Measurements from ENCODE around the gene LHX8.
"Not testable (repeated sequence)": the region's sequence is repeated elsewhere in the genome, so short reads cannot be mapped to it uniquely, and the experiment has no call there.

Gene LHX8

DNA sequence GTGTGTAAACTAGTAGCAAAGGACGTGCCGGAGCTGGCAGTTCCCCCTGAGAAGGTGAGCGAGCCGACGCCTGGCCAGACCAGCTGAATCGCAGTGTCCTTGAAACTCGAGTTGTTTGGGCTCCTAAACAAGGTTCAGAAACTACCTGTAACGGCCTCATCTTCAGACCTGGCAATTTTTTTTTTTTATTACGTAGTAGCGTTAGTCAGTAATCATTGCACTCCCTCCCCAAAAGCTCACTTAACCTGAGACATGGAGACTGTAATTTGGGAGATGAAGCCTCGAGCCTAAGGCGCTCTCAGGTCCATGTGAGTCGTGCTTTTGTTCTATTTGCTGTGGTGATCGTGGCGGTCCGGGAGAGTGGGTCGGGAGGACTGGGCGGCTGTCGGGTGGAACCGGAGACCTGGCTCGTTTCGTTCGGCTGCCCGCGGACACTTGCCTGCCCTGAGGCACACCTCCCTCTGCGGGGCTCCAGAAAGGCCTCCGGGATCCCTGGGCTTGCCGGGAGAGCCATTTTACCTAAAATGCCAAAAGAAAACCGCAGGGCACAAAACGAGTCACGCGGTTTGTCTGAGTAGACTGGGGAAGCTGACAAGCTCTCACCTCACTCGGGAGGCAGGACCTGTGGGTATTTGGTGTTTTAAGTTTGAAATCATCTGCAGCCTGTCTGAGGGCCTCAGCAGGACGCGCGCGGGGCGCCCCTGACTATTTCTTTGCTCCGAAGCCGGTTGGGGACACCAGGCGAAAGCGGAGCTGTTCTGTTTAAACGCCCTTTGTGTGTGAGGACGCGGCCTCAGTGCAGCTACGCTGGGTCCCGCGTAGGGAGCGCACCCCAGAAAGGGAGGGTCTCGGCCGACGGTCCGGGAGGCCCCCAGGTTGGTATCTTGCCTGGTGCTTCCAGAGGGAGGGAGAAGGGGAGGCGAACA is 722 bp downstream of the LHX8 start:
- no peak for DNase-seq

DNA sequence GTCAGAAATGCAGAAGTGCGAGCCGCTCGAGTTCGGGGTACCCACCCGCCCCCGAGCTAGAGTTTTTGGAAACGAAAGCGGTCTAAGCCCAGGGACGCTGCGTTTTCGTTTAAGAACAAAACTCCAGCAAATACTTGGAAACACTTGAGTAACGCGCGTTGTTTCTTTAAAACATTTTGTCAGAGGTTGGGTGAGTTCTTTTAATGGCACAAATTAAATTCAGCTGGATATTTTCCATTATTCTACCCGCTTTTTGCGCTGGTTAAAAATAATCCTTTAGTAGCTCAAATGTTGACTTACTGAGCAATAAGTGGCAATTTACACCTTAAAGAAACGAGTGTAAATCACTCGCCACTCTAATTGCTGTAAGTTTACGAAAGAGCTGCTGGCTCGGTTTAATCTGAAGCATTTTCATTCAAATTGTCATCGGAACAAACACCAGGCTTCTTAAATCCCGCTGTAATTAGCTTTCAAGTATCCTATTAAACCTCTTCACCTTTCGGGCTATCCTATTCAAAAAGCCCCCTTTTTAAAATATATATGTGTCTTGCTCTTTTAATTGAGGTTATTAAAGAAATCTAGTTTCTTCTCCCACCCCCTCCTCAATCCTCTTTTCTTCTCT is 1.5 kb downstream of the LHX8 start:
- DNase-seq, result no peak

DNA sequence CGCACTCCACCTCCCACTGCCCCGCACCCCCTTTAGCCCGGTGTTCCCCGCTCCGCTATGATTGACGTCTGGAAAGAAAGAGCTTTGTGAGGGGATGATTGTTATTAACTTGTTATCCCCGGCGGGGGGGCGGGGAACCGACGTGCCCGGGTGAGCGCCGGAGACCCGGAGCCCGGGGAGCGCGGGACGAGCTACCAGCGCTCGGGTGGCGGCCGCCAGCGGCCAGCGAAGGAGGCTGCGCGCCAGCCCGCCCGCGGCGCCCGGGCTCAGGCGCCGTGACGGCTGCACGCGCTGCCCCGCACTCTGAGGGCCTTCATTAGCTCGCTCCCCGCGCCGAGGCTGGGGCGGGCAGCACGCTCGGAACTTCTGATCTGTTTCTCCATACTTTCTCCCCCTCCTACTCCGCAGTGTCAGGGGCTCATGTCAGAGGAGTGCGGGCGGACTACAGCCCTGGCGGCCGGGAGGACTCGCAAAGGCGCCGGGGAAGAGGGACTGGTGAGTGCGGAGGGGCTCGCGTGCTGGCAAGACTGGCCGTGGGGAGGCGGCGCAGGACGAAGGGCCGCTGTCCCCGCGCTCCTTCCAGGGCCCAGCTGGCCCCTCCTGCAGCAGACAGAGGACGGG is 2.1 kb downstream of the LHX8 start:
- DNase-seq, result no peak

DNA sequence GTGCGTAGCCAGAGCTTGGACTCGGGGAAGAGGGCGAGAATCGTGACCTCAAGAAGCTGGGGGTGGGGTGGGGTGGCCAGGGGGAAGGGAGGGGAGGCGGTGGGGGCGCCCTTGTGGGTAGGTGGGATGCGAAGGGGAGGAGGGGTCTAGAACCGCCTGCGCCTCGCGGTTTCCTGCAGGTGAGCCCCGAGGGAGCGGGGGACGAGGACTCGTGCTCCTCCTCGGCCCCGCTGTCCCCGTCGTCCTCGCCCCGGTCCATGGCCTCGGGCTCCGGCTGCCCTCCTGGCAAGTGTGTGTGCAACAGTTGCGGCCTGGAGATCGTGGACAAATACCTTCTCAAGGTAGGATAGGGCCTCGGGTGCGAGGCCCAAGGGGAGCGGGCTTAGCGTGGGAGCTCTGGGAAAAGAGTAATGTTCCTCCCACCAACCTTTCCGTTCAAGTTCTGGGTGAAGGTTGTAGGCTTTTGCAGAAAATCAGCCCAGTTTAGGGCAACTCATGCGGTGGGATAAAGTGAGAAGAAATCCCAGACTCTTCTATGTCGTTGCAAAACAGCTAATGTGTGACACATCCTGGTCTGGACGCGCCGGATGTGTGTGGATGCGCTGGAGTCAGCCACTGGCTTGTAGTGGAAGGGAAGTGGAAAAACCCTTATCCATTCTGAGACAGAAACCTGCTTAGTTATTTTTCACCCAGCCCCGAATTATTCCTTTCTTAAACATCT is 2.9 kb downstream of the LHX8 start:
- no peak for DNase-seq

DNA sequence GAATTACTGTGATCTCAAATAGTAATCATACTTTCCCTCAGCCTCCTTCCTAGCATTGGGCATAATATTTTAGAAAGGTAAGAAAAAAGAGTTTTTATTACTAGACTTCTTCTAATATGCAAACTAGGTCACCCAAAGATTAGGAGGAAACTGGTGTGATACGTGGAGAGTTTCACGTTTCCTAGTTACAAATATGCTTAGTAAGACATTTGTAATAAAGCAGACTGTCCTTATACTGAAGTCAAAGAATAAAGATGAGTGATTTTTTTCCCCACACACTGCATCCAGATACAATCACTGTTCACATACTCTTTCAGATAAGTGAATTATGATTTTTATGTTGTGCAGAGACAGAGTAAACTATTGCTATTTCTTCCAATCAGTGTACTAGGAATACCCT is 17.9 kb downstream of the LHX8 start:
- DNase-seq, result no peak

DNA sequence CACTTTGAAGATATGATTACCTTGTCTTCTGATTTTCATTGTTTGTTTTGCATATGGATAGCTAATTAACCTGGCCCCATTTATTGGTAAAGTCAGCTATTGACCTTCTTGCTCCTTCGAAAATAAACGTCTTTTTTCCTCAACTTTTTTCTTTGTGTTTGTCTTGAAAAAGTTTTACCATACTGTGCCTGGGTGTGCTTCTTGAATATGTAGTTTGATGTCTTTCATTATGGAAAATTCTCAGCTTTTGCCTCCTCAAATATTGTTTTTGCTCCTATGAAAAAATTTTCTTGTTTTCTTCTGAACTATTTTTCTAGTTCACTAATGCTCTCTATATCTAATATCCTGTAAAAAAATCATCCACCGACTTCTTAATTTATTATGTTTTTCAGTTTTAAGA is 25.0 kb downstream of the LHX8 start:
- DNase-seq, result no peak

DNA sequence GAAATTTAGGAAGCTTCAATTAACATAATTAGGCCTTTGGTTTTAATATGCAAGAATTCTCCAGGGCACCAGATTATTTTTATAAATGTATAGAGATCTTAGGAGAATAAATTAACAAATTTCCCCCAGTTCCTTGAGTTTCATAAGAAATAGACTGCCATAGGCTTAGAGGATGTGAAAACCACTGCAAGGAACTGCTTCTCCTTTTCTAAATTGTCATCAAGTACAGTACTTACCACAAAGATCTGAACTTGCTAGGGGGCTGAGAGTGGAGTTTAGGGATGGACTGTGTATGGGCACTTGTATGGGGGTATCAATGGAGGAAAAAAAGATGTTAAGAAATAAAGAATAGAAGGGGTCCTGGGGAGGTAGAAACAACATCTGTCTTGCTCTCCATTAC is 31.1 kb downstream of the LHX8 start:
- DNase-seq, result no peak

DNA sequence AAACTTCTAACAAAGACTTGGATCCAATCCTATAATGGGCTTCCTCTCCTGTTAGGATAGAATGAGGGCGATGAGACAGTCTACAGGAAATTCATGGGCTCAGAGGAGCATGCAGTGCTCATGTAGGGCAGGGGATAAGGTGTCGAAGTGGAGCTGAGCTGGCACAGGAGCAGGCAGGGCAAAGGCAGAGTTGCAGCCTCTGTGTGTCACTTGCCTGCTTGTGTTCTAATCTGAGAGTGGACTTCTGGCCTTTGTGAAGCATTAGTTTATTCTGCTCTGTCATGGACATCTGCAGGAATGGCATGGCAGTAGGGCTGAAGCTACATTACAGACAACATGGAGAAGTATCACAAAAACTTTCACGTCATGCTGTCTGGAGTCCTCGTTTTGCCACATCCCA is 32.6 kb downstream of the LHX8 start:
- DNase-seq, result no peak

DNA sequence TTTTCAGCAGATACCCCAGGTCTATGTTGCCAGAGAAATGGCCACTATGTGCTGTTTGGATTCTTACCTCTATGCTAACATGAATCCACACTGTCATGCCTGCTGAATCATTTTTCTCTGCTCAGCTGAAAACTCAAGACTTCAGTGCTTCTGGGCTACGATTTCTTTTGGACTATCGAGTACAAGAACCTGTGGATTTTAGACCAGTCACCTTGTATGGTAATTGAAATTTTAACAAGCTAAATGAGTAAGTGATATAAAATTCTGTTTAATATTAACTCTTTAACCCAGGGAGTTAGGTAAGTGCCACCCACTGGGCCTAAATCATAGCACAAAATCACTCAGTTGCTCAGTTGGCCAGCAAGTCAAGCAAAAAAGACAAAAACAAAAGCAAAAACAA is 35.8 kb downstream of the LHX8 start:
- DNase-seq, result no peak

DNA sequence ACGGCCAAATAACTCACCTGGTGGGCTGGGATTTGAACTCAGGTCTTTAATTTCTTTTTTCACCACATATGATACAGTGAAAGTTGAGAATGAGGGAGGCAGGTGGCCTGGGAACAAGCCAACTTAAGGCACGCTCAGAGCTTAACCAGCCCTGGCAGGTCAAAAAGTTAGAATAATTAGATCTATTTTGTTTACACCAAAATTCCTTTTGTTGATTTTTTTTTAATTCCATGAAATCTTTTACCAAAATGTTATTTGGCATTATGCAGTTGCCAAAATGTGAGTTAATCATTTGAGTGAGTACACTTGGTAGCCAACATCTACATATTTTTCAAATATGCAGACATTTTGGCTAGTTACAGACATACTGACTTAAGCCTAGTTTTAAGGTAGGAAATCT is 36.8 kb downstream of the LHX8 start:
- no peak for DNase-seq

DNA sequence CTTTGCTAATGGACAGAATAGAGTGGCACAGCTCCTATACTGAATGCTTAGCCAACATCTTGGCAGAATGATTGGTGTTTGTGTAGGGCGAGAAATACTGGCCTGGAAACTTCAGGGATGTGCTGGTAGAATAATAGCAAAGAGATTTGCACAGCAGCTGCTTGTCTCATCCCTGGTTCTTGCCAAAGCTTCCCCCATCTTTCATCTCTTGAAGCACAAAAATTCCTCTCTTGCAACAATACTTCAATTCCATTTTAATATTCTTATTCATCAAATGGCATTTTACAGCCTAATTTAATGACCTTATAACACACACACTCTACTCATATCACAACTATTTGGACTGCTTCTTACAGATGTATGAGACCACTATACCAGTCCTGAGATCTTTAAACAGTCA is 37.7 kb downstream of the LHX8 start:
- DNase-seq, result no peak

DNA sequence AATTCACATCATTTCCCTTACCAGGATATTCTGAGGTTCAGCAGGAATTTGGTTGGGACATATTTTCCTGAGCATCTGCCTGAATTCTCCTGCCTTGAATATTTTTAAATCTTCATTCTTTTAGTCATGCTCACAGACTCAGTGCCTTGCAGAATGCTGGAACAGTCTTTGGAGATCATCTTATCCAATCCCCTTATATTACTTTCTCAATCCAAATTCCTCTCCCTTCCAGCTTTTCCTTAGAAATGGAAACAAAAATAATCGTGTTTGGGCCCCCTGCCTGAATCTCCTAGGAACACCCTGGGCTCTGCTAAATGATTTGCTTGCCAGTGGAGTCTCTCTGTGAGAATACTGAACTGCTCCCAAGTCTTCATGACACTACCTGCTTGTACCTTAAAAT is 38.4 kb downstream of the LHX8 start:
- DNase-seq, result no peak

DNA sequence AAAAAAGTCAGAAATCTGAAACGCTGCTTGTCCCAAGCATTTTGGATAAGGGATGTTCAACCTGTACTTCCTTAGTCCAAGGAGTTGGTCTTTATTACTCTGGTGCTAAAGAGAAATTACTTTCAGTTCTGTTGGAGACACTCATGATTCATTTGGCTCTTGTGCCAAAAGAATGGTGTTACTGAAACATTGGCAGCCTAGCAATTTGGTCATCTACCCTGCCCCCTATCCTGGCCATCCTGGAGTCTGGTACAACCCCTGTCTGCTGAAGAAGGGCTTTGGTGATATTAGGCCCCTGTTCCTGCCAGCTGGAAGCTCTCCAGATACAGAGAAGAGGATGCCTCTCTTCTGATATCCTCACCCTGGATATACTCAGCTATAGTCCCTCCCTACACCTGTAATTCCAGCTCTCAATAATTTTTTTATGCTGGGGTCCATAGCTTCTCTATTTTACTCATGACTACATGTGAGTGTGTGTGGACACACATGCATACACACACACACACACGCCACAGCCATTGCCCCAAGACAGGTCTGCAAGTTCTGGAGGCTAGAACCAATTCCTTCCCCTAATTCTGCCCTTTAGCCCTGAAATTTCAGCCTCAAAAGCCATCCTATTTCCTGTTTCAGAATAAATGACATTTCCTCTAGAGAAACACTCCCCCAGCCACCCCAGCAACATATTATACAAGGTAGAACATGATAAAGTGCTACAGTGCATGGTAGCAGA is 40.0 kb downstream of the LHX8 start:
- DNase-seq, result no peak

DNA sequence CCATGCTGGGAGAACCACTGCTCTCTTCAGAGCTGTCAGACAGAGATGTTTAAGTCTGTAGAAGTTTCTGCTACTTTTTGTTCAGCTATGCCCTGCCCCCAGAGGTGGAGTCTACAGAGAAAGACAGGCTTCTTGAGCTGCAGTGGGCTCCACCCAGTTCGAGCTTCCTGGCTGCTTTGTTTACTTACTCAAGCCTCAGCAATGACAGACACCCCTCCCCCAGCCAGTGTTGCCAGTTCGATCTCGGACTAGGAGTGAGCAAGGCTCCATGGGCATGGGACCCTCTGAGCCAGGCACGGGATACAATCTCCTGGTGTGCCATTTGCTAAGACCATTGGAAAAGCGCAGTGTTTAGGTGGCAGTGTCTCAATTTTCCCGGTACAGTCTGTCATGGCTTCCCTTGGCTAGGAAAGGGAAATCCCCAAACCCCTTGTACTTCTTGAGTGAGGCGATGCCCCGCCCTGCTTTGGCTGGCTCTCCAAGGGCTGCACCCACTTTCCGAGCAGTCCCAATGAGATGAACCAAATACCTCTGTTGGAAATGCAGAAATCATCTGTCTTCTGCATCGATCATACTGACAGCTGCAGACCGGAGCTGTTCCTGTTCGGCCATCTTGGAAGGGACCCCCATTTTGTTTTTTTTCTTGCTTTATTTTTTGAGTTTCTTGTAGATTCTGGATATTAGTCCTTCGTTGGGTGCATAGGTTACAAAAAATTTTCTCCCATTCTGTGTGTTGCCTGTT is 47.2 kb downstream of the LHX8 start:
- not testable (repeated sequence) for DNase-seq

DNA sequence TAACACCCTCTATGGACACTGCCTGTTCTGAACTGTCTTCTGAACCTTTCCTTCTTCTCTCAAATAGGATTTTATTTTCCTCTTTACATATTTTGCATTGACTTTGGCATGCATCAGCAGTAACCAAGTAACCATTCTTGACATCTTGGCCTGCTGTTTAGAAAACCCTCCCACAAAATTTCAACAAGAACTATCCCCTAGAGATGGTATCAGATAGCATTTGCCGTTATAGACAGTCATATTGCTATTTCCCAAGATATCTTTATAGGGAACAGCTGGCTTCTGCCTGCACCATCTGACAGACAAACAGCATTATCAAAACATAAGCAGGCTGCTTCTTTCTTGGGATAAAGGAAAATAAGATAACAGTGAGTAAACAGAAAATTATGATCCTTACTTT is 54.7 kb downstream of the LHX8 start:
- DNase-seq, result no peak

DNA sequence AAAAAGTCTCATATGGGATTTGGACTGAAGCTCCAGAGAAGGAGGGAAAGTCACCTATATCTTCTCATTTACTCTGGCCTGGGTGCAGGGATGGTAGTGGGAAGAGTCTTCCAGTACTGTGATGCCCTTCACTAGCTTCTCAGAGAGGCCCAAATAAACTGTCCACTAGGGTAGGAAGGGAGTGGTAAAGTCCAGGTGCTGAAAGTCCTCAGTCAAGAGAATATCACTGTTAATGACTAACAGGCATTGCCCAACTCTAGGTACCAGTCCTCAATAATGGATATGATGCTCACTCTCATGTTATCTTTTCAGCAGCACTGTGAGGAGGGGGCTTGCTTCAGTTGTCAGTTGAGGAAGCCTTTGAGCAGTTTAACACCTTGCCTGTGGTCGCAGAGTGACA is 64.0 kb downstream of the LHX8 start:
- DNase-seq, result no peak

DNA sequence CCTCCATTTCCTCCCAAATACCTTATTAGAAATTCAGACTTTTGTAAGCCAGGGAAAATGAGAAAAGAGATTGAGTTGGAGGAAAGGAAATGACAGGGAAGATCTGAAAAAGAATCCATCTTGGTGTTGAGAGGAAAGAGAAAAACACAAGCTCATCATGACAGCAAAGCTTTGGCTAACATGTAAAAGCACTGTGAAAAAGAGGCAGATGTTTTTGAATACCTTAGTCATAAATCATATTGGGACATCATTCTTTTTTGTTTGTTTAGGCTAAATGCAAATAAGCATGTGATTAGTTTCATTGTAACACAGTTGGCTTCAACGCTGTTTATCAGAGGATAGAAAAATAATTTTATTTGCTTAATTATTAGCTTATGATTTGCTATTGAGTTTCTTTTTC is 64.6 kb downstream of the LHX8 start:
- DNase-seq, result no peak

DNA sequence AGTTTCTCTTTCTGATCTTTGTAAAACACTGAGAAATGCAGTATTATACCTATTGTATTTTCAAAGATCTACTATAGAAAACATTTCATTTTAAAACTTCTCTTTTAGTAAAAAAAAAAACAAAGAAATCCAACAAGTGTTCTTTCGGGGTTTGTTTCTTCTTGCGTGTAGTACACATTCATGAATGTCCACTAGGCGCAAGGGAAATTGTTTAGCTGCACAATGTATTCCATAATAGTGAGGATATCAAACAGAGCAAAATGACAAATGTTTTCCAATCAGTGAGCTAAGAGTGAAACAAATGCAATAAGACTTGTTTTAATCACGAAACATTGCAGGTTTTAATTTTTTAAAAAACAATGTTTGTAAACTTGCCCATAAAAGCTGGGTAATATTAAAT is 68.6 kb downstream of the LHX8 start:
- no peak for DNase-seq

DNA sequence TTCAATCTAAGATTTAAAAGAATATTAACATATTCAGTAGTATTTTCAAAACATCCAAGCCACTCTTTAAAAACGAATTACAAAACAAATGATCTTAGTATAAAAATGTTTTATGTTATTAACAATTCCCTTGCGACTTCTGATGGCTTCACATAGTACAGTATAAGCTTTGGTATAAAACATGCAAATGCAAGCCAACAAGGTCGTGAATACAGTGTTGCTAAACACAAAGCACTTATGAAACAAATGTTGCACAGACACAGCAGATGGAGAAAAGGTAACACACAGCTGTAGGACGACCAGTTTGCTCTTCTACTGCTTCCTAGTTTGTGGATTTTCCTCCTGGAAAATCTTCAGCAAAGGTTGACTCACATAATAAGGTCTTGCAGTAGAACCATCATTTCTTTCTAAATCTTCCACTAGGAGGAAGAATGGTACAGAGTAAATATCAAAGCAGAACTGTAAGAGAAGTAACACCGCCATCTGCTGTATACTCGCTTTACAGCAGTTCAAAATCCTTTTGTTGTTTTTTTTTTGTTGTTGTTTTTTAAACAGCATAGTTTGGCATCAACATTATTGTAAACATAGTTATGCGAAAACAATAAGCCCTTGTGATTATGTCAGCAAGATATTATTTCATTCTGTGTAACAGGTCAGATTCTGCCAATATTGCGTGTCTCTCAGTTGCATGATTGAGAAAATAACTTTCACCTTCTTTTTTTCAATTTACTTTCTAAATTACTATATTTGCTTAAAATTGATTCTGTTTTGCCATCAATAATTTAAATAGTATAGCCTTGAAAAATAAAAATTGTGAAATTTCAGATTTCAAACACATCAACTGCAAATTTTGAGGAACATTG is 69.5 kb downstream of the LHX8 start:
- no peak for DNase-seq

DNA sequence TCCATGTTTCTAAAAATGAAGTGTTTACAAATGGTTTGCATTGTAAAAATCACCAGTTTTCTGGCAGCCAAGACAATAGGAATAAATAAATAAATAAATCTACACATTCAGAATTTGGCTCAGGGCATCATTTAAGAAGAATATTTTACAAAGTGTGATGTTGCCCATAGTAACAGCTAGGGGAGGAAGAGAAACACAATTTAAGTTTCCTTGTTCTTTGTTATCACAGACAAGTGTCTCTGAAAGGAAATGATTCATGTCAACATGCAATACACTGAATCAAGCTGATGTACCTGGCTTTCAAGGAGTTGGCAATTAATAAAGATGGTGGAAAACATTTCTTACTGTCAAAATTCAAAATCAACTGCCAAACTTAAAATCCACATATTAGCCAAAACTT is 74.7 kb downstream of the LHX8 start:
- no peak for DNase-seq
